ENCODE measurements around the gene PDLIM5.

Gene PDLIM5

GRCh38 chr4:94430406-94430805, 21.3 kb upstream of the PDLIM5 start:
- no peak for DNase-seq

GRCh38 chr4:94431388-94431787, 20.4 kb upstream of the PDLIM5 start:
- DNase-seq = no peak

GRCh38 chr4:94434505-94434904, 17.2 kb upstream of the PDLIM5 start:
- no peak for DNase-seq

GRCh38 chr4:94435874-94436273, 15.9 kb upstream of the PDLIM5 start:
- DNase-seq = no peak

GRCh38 chr4:94436512-94436911, 15.2 kb upstream of the PDLIM5 start:
- no peak for DNase-seq

- DNase-seq = no peak
Measured at GRCh38 chr4:94439606-94440005, 12.1 kb upstream of the PDLIM5 start.

- DNase-seq = no peak
Measured at GRCh38 chr4:94441838-94442237, 9.9 kb upstream of the PDLIM5 start.

GRCh38 chr4:94442251-94442650, 9.5 kb upstream of the PDLIM5 start:
- no peak for DNase-seq

- no peak for DNase-seq
Measured at GRCh38 chr4:94446386-94446785, 5.4 kb upstream of the PDLIM5 start.

GRCh38 chr4:94447754-94448411, 3.9 kb upstream of the PDLIM5 start:
- DNase-seq = no peak

GRCh38 chr4:94448815-94449375, 2.8 kb upstream of the PDLIM5 start:
- no peak for DNase-seq

- no peak for DNase-seq
Measured at GRCh38 chr4:94451051-94451694, 569 bp upstream of the PDLIM5 start.

GRCh38 chr4:94452476-94453371, 982 bp downstream of the PDLIM5 start:
- no peak for DNase-seq

- DNase-seq = no peak
Measured at GRCh38 chr4:94453391-94453963, 1.7 kb downstream of the PDLIM5 start.

- DNase-seq = no peak
Measured at GRCh38 chr4:94454405-94454804, 2.7 kb downstream of the PDLIM5 start.

- DNase-seq = no peak
Measured at GRCh38 chr4:94455081-94455480, 3.3 kb downstream of the PDLIM5 start.

- DNase-seq = no peak
Measured at GRCh38 chr4:94457692-94458106, 6.0 kb downstream of the PDLIM5 start.

- DNase-seq = no peak
Measured at GRCh38 chr4:94458682-94459081, 6.9 kb downstream of the PDLIM5 start.

- DNase-seq = no peak
Measured at GRCh38 chr4:94459462-94460161, 7.9 kb downstream of the PDLIM5 start.

GRCh38 chr4:94461506-94461905, 9.8 kb downstream of the PDLIM5 start:
- DNase-seq = no peak

GRCh38 chr4:94462572-94462971, 10.8 kb downstream of the PDLIM5 start:
- DNase-seq = no peak

- no peak for DNase-seq
Measured at GRCh38 chr4:94463771-94464170, 12.0 kb downstream of the PDLIM5 start.
